Measurements from ENCODE around the gene TBC1D22A. TPM values are rescaled to one million over a fixed set of nuclear protein-coding genes. Genes with fewer than 3 reads are reported as not detected.

TBC1D22A gene
- total and polyA plus RNA-seq, 9 donors: 12.5 to 25.6 (median 18.5) TPM

DNA sequence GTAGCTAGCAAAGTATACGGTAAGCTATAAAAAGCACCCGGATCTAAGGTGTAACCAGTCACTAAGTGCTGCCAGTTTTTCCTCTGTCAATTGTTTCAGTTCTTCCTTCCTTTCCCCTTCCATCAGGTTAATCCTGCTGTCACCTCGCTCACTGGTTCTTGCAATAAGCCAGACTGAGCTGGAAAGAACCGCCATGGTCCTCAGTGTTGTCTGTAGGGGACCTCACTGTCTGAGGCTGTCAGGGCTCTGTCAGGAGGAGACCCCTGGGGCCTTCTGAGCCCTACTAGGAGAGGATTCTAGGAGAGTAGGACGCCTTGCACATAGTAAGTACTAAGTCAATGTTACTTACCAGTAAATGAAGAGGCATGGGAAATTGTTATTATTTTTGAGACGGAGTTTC, 1.4 kb upstream of the TBC1D22A start:
- WGBS, 3 donors: 80 to 83% (median 82%) methylated on average over 6 of the region's 6 CpGs
- Histone ChIP-seq H3K27ac (no peak overlapping the region), H3K27me3 (no peaks in the 10 kb centered on the region), H3K4me3 (no peak overlapping the region), H3K4me1 (ENCODE audit: insufficient read depth) (peaks cover 3% of the 10 kb centered on the region), H3K9me3 (no peaks in the 10 kb centered on the region), H3K36me3 (no peaks in the 10 kb centered on the region)
- DNase-seq: no peak
- intact Hi-C loops (cut with DNase I): no loop called here
- TF ChIP-seq, protein P1, sequence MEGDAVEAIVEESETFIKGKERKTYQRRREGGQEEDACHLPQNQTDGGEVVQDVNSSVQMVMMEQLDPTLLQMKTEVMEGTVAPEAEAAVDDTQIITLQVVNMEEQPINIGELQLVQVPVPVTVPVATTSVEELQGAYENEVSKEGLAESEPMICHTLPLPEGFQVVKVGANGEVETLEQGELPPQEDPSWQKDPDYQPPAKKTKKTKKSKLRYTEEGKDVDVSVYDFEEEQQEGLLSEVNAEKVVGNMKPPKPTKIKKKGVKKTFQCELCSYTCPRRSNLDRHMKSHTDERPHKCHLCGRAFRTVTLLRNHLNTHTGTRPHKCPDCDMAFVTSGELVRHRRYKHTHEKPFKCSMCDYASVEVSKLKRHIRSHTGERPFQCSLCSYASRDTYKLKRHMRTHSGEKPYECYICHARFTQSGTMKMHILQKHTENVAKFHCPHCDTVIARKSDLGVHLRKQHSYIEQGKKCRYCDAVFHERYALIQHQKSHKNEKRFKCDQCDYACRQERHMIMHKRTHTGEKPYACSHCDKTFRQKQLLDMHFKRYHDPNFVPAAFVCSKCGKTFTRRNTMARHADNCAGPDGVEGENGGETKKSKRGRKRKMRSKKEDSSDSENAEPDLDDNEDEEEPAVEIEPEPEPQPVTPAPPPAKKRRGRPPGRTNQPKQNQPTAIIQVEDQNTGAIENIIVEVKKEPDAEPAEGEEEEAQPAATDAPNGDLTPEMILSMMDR (IDR thresholded peaks at IDR 0.05): no peak
- TF ChIP-seq POLR2A (IDR thresholded peaks at IDR 0.05) (no peak), EP300 (IDR thresholded peaks at IDR 0.05) (no peak)

DNA sequence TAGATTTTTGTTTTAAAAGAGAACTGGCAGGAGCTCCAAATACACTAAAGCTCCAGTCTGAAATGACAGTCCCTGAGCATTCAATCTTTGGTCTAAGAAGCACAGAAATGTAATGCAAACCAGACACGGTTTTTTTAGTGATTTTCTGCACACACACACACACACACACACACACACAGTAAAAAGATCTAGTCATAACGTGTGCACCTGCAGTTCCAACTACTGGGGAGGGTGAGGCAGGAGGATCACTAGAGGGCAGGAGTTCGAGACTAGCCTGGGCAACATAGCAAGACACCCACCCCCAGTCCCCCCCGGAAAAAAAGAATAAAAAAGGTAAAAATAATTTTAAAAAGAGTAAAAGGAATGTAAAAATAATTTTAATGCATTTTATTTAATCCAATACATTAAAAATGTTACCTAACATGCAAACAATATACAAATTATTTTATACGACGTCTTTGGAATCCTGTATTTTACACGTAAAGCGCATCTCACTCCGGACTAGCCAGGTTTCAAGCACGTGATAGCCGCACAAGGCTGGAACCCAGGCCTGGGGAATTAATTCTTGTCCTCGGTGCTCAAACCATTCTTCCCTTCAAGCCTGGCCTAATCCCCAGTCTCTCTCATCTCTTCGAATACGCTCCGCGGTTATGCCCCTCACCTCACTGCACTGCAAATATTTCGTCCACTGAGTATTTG, 762 bp upstream of the TBC1D22A start:
- intact Hi-C loops (cut with DNase I): no loop called here
- Histone ChIP-seq H3K4me3 (peak overlapping the region; percentile 75), H3K27me3 (no peaks in the 10 kb centered on the region), H3K27ac (peak overlapping the region; percentile 67 to 91), H3K9me3 (no peaks in the 10 kb centered on the region), H3K36me3 (no peaks in the 10 kb centered on the region), H3K4me1 (ENCODE audit: insufficient read depth) (peaks cover 3% of the 10 kb centered on the region)
- DNase-seq: peak in 1 of 5 donors; percentile 8
- no peak for TF ChIP-seq POLR2A (IDR thresholded peaks at IDR 0.05)
- no peak for TF ChIP-seq EP300 (IDR thresholded peaks at IDR 0.05)
- TF ChIP-seq, protein P1 (IDR thresholded peaks at IDR 0.05): no peak
- 3 to 7% (median 7%) methylated on average over 17 of the region's 17 CpGs for WGBS, 3 donors

DNA sequence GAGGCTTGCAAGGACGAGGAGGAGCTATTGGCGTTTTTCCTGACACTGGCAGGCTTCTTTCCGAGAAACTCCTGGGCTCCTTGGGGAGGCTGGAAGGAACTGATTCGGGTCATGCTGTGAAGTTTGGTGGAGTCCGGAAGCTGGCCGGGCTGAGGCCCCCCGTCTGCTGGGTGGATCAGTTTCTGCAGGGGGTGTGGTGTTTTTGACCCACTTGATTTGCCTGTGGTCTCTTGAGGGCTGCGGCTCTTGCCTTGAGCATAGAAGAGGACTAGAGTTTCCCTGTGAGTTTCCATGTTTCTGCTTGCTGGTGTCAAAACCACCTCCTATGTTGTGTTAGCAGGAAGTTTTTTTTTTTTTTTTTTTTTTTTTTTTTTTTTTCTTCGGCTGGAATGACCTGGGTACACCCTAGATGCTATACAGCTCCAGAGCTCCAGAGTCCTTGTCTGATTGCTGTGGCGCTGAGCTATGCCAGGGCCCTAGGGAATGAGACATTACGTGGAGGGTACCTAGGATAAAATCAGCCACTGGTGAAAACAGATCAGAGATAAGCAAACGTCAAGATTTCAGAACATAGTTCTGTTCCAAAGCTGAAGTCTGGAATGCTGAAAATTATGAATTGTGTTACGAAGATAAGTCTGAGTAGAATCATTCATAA, 728 bp downstream of the TBC1D22A start:
- TF ChIP-seq, protein P1 (IDR thresholded peaks at IDR 0.05): no peak
- TF ChIP-seq POLR2A (IDR thresholded peaks at IDR 0.05): no peak
- TF ChIP-seq EP300 (IDR thresholded peaks at IDR 0.05): no peak
- peaks cover 3% of the 10 kb centered on the region for H3K4me1 ChIP-seq (ENCODE audit: insufficient read depth)
- no peaks in the 10 kb centered on the region for H3K36me3 ChIP-seq
- peak overlapping the region in 1 of 2 donors; percentile 91 for H3K27ac ChIP-seq
- H3K27me3 ChIP-seq: no peaks in the 10 kb centered on the region
- peak overlapping the region; percentile 75 for H3K4me3 ChIP-seq
- WGBS, 3 donors: 12 to 13% (median 13%) methylated on average over 13 of the region's 13 CpGs
- DNase-seq: no peak
- intact Hi-C loops (cut with DNase I): no loop called here
- H3K9me3 ChIP-seq: no peaks in the 10 kb centered on the region

DNA sequence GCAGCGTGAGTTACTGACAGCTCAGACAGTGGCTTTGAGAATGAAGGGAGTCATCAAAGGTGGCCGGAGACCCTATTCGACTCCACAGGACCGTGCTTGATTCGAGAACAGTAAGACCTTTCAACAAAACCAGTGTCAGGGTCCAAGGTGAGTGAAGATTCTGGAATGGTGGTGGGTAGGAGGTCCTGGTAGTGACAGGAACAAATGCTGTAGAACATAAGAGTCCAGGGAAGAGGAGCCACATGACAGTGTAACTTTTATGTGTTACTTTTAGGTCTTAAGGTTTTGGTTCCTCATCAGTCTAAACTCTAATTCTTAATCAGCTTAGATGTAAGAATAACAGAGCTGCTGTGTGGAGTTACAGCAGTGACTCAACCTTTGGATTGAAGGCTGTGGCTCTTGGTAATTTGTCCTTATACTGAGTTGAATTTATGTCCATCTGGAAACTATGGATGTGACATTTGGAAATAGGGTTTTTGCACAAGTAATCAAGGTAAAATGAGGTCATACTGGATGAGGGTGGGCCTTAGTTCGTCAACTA, 1.8 kb downstream of the TBC1D22A start:
- 85 to 89% (median 85%) methylated on average over 6 of the region's 6 CpGs for WGBS, 3 donors
- Histone ChIP-seq H3K27me3 (no peaks in the 10 kb centered on the region), H3K9me3 (no peaks in the 10 kb centered on the region), H3K4me3 (no peak overlapping the region), H3K4me1 (ENCODE audit: insufficient read depth) (peaks cover 3% of the 10 kb centered on the region), H3K27ac (no peak overlapping the region), H3K36me3 (no peaks in the 10 kb centered on the region)
- DNase-seq: no peak
- TF ChIP-seq POLR2A (IDR thresholded peaks at IDR 0.05): no peak
- no peak for TF ChIP-seq EP300 (IDR thresholded peaks at IDR 0.05)
- TF ChIP-seq, protein P1 (IDR thresholded peaks at IDR 0.05): no peak
- intact Hi-C loops (cut with DNase I): no loop called here

All from ovary (tissue), 9 donors.